GM18508 (cell line): ENCODE measurements around the gene ZNF146.
"Not testable (repeated sequence)": the region's sequence is repeated elsewhere in the genome, so short reads cannot be mapped to it uniquely, and the experiment has no call there.

Source experiments
- ATAC-seq: cut with Tn5 transposase; IDR thresholded peaks from one replicate; pipeline ENCODE4 v1.9.1; 2021; ENCODE audit warnings: moderate number of reproducible peaks; ENCODE audit not compliant: insufficient read depth, unreplicated experiment

The ZNF146 gene

GRCh38 chr19:36225219-36225892 is 10.4 kb downstream of the ZNF146 start:
- no peak for ATAC-seq

- not testable (repeated sequence) for ATAC-seq
These were observed 18.7 kb downstream of the ZNF146 start for GRCh38 chr19:36233626-36234025.

GRCh38 chr19:36236304-36236945 is 21.5 kb downstream of the ZNF146 start:
- no peak for ATAC-seq

- no peak for ATAC-seq
These were observed 22.0 kb downstream of the ZNF146 start for GRCh38 chr19:36236946-36237310.

- ATAC-seq: no peak
These were observed 29.2 kb downstream of the ZNF146 start for GRCh38 chr19:36244066-36244465.

- no peak for ATAC-seq
These were observed 30.5 kb downstream of the ZNF146 start for GRCh38 chr19:36245210-36246005.

GRCh38 chr19:36246006-36246481 is 31.1 kb downstream of the ZNF146 start:
- no peak for ATAC-seq

- ATAC-seq: no peak
These were observed 37.1 kb downstream of the ZNF146 start for GRCh38 chr19:36252047-36252446.

GRCh38 chr19:36254848-36255247 is 39.9 kb downstream of the ZNF146 start:
- ATAC-seq: no peak

- no peak for ATAC-seq
These were observed 40.4 kb downstream of the ZNF146 start for GRCh38 chr19:36255316-36255715.

- no peak for ATAC-seq
These were observed 41.2 kb downstream of the ZNF146 start for GRCh38 chr19:36256064-36256463.

- no peak for ATAC-seq
These were observed 42.1 kb downstream of the ZNF146 start for GRCh38 chr19:36256853-36257519.

GRCh38 chr19:36257520-36257876 is 42.6 kb downstream of the ZNF146 start:
- ATAC-seq: no peak

- no peak for ATAC-seq
These were observed 43.3 kb downstream of the ZNF146 start for GRCh38 chr19:36258028-36258875.

- ATAC-seq: no peak
These were observed 44.3 kb downstream of the ZNF146 start for GRCh38 chr19:36259211-36259610.

- ATAC-seq: no peak
These were observed 50.2 kb downstream of the ZNF146 start for GRCh38 chr19:36265064-36265463.

GRCh38 chr19:36265856-36266374 is 51.0 kb downstream of the ZNF146 start:
- no peak for ATAC-seq

GRCh38 chr19:36266375-36266961 is 51.6 kb downstream of the ZNF146 start:
- ATAC-seq: no peak
